Measurements from ENCODE around the gene NECTIN1. TPM values are rescaled to one million over a fixed set of nuclear protein-coding genes. Genes with fewer than 3 reads are reported as not detected.

The NECTIN1 gene
- total and polyA plus RNA-seq, 2 of the 13 experiments (the other 11 are each of a cell fraction or from before 2014, with no cell fraction given) = 3.9 to 7.3 TPM

DNA sequence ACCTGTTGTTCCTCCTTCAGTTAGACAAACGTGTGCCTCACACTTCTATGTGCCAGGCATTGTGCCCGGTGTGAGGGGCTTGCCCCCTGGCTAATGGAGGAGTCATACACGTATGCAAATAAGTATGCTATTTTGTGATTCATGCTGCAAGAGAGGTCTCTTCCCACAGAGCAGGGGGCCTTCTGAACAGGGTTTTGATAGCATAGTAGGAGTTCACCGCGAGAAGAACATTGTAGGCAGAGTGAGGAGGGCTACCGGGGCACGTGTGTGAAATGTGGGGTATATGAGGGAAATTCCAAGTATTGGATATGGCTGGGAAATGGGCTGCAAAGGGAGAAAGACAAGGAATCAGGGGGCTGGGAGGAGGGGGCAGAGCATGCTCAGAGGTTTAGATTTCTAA is 84.5 kb downstream of the NECTIN1 start:
- intact Hi-C loops (cut with micrococcal nuclease; ENCODE audit: unreplicated experiment) (no loop called here), in situ Hi-C loops (cut with HindIII; ENCODE audit: extremely low pct_ligation_motif_present, low pct_unique_long_range_greater_than_20kb) (no loop called here)
- ChIA-PET CTCF (ENCODE audit: low intra/inter-chr PET ratio, low total read pairs) (no interaction called here), POLR2A (interaction anchor here (1.7 kb wide), 1 partner anchor 85 kb away, joined by 4 read pairs; the partner anchor contains the start of gene NECTIN1)
- FAIRE-seq (no peak), DNase-seq (ENCODE audit: low spot score) (no peak), ATAC-seq (no peak)
- H3K4me3 ChIP-seq (replicated peaks in 1 of 3; ENCODE audit: insufficient read depth in 1 of 3, low read depth in 2 of 3, low read length in 3 of 3) = no peak overlapping the region
- H3K27me3 ChIP-seq (ENCODE audit: control insufficient read depth in 1 of 2, insufficient read depth in 2 of 2, low read length in 2 of 2) = peaks cover 3 to 51% of the 10 kb centered on the region in 2 experiments; a peak in 3 of 5 replicates
- H3K4me1 ChIP-seq (ENCODE audit: insufficient read depth, low read length) = peaks cover 7% of the 10 kb centered on the region; the same call in 1 of the 2 replicates
- no peak overlapping the region for H2AFZ ChIP-seq (ENCODE audit: low read length)
- H3K9ac ChIP-seq (ENCODE audit: insufficient read depth, low read depth, low read length) = no peak overlapping the region
- no peak overlapping the region for H3K27ac ChIP-seq (ENCODE audit: extremely low read length, insufficient read depth, low read length)
- 57% methylated on average over 7 of the region's 7 CpGs for WGBS (ENCODE audit: low lambda C conversion rate)
- no peaks in the 10 kb centered on the region for H4K20me1 ChIP-seq (ENCODE audit: insufficient read depth, low read length)
- TF ChIP-seq MIER2 (CRISPR knock-in tag; IDR thresholded peaks at IDR 0.05) = no peak
- TF ChIP-seq MEF2D (CRISPR knock-in tag; IDR thresholded peaks at IDR 0.05) = no peak
- TF ChIP-seq ISL2 (CRISPR knock-in tag; IDR thresholded peaks at IDR 0.05) = no peak
- no peak for TF ChIP-seq ZNF432 (CRISPR knock-in tag; IDR thresholded peaks at IDR 0.05; ENCODE audit: borderline replicate concordance)
- no peak for TF ChIP-seq ZNF547 (CRISPR knock-in tag; IDR thresholded peaks at IDR 0.05)
- TF ChIP-seq, protein P1, sequence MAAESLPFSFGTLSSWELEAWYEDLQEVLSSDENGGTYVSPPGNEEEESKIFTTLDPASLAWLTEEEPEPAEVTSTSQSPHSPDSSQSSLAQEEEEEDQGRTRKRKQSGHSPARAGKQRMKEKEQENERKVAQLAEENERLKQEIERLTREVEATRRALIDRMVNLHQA (CRISPR knock-in tag; IDR thresholded peaks at IDR 0.05) = no peak
- no peak for TF ChIP-seq MAZ (IDR thresholded peaks at IDR 0.05; ENCODE audit: borderline replicate concordance, low read depth, low read length)
- TF ChIP-seq MAZ (CRISPR knock-in tag; IDR thresholded peaks at IDR 0.05; ENCODE audit: low read depth) = no peak
- TF ChIP-seq EED (CRISPR knock-in tag; IDR thresholded peaks at IDR 0.05) = no peak
- no peak for TF ChIP-seq ZNF703 (CRISPR knock-in tag; IDR thresholded peaks at IDR 0.05; ENCODE audit: borderline replicate concordance)
- TF ChIP-seq FOXM1 (CRISPR knock-in tag; IDR thresholded peaks at IDR 0.05) = no peak
- no peaks in the 10 kb centered on the region for H3K79me2 ChIP-seq (ENCODE audit: insufficient read depth, low read length)
- no peaks in the 10 kb centered on the region for H3K9me3 ChIP-seq (ENCODE audit: low read length)
- no peak overlapping the region for H3K4me2 ChIP-seq (ENCODE audit: low read depth, low read length)
- H3K36me3 ChIP-seq (replicated peaks in 1 of 2; ENCODE audit: control insufficient read depth in 1 of 2, insufficient read depth in 2 of 2, low read length in 2 of 2) = no peaks in the 10 kb centered on the region
- BruUV-seq (replicated peaks) = no TSS peak

Data from HepG2 (cell line).